Measurements from ENCODE around the gene MAEL. TPM values are rescaled to one million over a fixed set of nuclear protein-coding genes. Genes with fewer than 3 reads are reported as not detected.

MAEL gene
- under 1 TPM in 1 of 3 donors, not detected in 2; 0.18 TPM for total RNA-seq

- Mint-ChIP-seq H3K9me3 (no peaks in the 10 kb centered on the region), H3K36me3 (ENCODE audit: insufficient read depth) (no peaks in the 10 kb centered on the region), H3K4me1 (ENCODE audit: low read depth) (no peaks in the 10 kb centered on the region), H3K4me3 (no peak within 1 kb of the TSS), H3K27me3 (ENCODE audit: low read depth) (peaks cover 13% of the 10 kb centered on the region)
- DNase-seq: no peak
- ATAC-seq: no peak
These were observed at the start of gene MAEL for GRCh38 chr1:166988974-166989515. MAEL (plus strand) TSS chr1:166989280; CDS start chr1:166989353, 73 bp downstream.

GRCh38 chr1:166939741-166940375, 49.2 kb upstream of the MAEL start:
- no peak for DNase-seq
- no peak overlapping the region for H3K4me3 Mint-ChIP-seq
- H3K36me3 Mint-ChIP-seq (ENCODE audit: insufficient read depth): no peaks in the 10 kb centered on the region
- H3K4me1 Mint-ChIP-seq (ENCODE audit: low read depth): peaks cover 9% of the 10 kb centered on the region
- H3K27me3 Mint-ChIP-seq (ENCODE audit: low read depth): peaks cover 6% of the 10 kb centered on the region
- H3K9me3 Mint-ChIP-seq: no peaks in the 10 kb centered on the region
- no peak for ATAC-seq

- Mint-ChIP-seq H3K4me3 (no peak overlapping the region), H3K27me3 (ENCODE audit: low read depth) (peaks cover 19% of the 10 kb centered on the region), H3K4me1 (ENCODE audit: low read depth) (peaks cover 18% of the 10 kb centered on the region), H3K9me3 (no peaks in the 10 kb centered on the region), H3K36me3 (ENCODE audit: insufficient read depth) (no peaks in the 10 kb centered on the region)
- ATAC-seq (peak; percentile 74 to 78), DNase-seq (no peak)
These were observed 44.7 kb upstream of the MAEL start for GRCh38 chr1:166944186-166944967.

GRCh38 chr1:166947398-166948043, 41.6 kb upstream of the MAEL start:
- peaks cover 23% of the 10 kb centered on the region for H3K27me3 Mint-ChIP-seq (ENCODE audit: low read depth)
- no peak overlapping the region for H3K4me3 Mint-ChIP-seq
- no peaks in the 10 kb centered on the region for H3K36me3 Mint-ChIP-seq (ENCODE audit: insufficient read depth)
- ATAC-seq: no peak
- H3K4me1 Mint-ChIP-seq (ENCODE audit: low read depth): peaks cover 18% of the 10 kb centered on the region
- H3K9me3 Mint-ChIP-seq: no peaks in the 10 kb centered on the region
- no peak for DNase-seq

GRCh38 chr1:166948856-166949350, 40.2 kb upstream of the MAEL start:
- Mint-ChIP-seq H3K9me3 (no peaks in the 10 kb centered on the region), H3K36me3 (ENCODE audit: insufficient read depth) (no peaks in the 10 kb centered on the region), H3K27me3 (ENCODE audit: low read depth) (peaks cover 23% of the 10 kb centered on the region), H3K4me1 (ENCODE audit: low read depth) (peaks cover 18% of the 10 kb centered on the region), H3K4me3 (no peak overlapping the region)
- no peak for DNase-seq
- no peak for ATAC-seq

- peaks cover 6% of the 10 kb centered on the region for H3K4me1 Mint-ChIP-seq (ENCODE audit: low read depth)
- H3K36me3 Mint-ChIP-seq (ENCODE audit: insufficient read depth): no peaks in the 10 kb centered on the region
- no peak for DNase-seq
- ATAC-seq: no peak
- H3K4me3 Mint-ChIP-seq: no peak overlapping the region
- peaks cover 23% of the 10 kb centered on the region for H3K27me3 Mint-ChIP-seq (ENCODE audit: low read depth)
- H3K9me3 Mint-ChIP-seq: no peaks in the 10 kb centered on the region
These were observed 38.9 kb upstream of the MAEL start for GRCh38 chr1:166950156-166950555.

- Mint-ChIP-seq H3K27me3 (ENCODE audit: low read depth) (peaks cover 23% of the 10 kb centered on the region), H3K9me3 (no peaks in the 10 kb centered on the region), H3K36me3 (ENCODE audit: insufficient read depth) (no peaks in the 10 kb centered on the region), H3K4me3 (no peak overlapping the region), H3K4me1 (ENCODE audit: low read depth) (peaks cover 3% of the 10 kb centered on the region)
- no peak for DNase-seq
- ATAC-seq: no peak
These were observed 38.0 kb upstream of the MAEL start for GRCh38 chr1:166951050-166951449.

GRCh38 chr1:166952002-166952746, 36.9 kb upstream of the MAEL start:
- Mint-ChIP-seq H3K4me3 (no peak overlapping the region), H3K36me3 (ENCODE audit: insufficient read depth) (no peaks in the 10 kb centered on the region), H3K9me3 (no peaks in the 10 kb centered on the region), H3K27me3 (ENCODE audit: low read depth) (peaks cover 14% of the 10 kb centered on the region), H3K4me1 (ENCODE audit: low read depth) (peaks cover 3% of the 10 kb centered on the region)
- ATAC-seq (peak; percentile 37 to 56), DNase-seq (no peak)

- ATAC-seq (no peak), DNase-seq (no peak)
- no peaks in the 10 kb centered on the region for H3K36me3 Mint-ChIP-seq (ENCODE audit: insufficient read depth)
- no peaks in the 10 kb centered on the region for H3K9me3 Mint-ChIP-seq
- H3K27me3 Mint-ChIP-seq (ENCODE audit: low read depth): peaks cover 5% of the 10 kb centered on the region
- H3K4me1 Mint-ChIP-seq (ENCODE audit: low read depth): no peaks in the 10 kb centered on the region
- H3K4me3 Mint-ChIP-seq: no peak overlapping the region
These were observed 35.6 kb upstream of the MAEL start for GRCh38 chr1:166953491-166953890.

GRCh38 chr1:166956057-166956850, 32.8 kb upstream of the MAEL start:
- ATAC-seq (no peak), DNase-seq (no peak)
- H3K4me3 Mint-ChIP-seq: no peak overlapping the region
- peaks cover 13% of the 10 kb centered on the region for H3K27me3 Mint-ChIP-seq (ENCODE audit: low read depth)
- H3K4me1 Mint-ChIP-seq (ENCODE audit: low read depth): no peaks in the 10 kb centered on the region
- no peaks in the 10 kb centered on the region for H3K9me3 Mint-ChIP-seq
- H3K36me3 Mint-ChIP-seq (ENCODE audit: insufficient read depth): no peaks in the 10 kb centered on the region

GRCh38 chr1:166956872-166957271, 32.2 kb upstream of the MAEL start:
- ATAC-seq (no peak), DNase-seq (no peak)
- H3K36me3 Mint-ChIP-seq (ENCODE audit: insufficient read depth): no peaks in the 10 kb centered on the region
- no peak overlapping the region for H3K4me3 Mint-ChIP-seq
- peaks cover 13% of the 10 kb centered on the region for H3K27me3 Mint-ChIP-seq (ENCODE audit: low read depth)
- no peaks in the 10 kb centered on the region for H3K9me3 Mint-ChIP-seq
- no peaks in the 10 kb centered on the region for H3K4me1 Mint-ChIP-seq (ENCODE audit: low read depth)

- no peak for ATAC-seq
- H3K27me3 Mint-ChIP-seq (ENCODE audit: low read depth): peaks cover 15% of the 10 kb centered on the region
- H3K36me3 Mint-ChIP-seq (ENCODE audit: insufficient read depth): no peaks in the 10 kb centered on the region
- no peak for DNase-seq
- H3K4me3 Mint-ChIP-seq: no peak overlapping the region
- H3K9me3 Mint-ChIP-seq: no peaks in the 10 kb centered on the region
- H3K4me1 Mint-ChIP-seq (ENCODE audit: low read depth): no peaks in the 10 kb centered on the region
These were observed 28.1 kb upstream of the MAEL start for GRCh38 chr1:166960858-166961474.

GRCh38 chr1:166969074-166969677, 19.9 kb upstream of the MAEL start:
- Mint-ChIP-seq H3K9me3 (no peaks in the 10 kb centered on the region), H3K4me3 (no peak overlapping the region), H3K4me1 (ENCODE audit: low read depth) (peaks cover 21% of the 10 kb centered on the region), H3K36me3 (ENCODE audit: insufficient read depth) (no peaks in the 10 kb centered on the region), H3K27me3 (ENCODE audit: low read depth) (peaks cover 28% of the 10 kb centered on the region)
- DNase-seq (no peak), ATAC-seq (peak; percentile 34 to 61)
